Osteoblast (primary cell): ENCODE data around the gene DTL. TPM values are rescaled to one million over a fixed set of nuclear protein-coding genes. Genes with fewer than 3 reads are reported as not detected.

ENCODE experiments used
- DNase-seq: peaks from one replicate; pipeline ENCODE4 v3.0.0; 2011; ENCODE audit warnings: low spot score, mixed read lengths; ENCODE audit not compliant: insufficient read length; ENCODE audit errors: missing footprints
- H2AFZ ChIP-seq: 2 replicates; pipeline ENCODE4 v1.6.0; 2011; ENCODE audit warnings: mild to moderate bottlenecking, low read length
- H3K27ac ChIP-seq: 2 replicates; pipeline ENCODE4 v1.5.1; 2011; ENCODE audit warnings: mild to moderate bottlenecking, low read depth, low read length, moderate library complexity
- H3K27me3 ChIP-seq: 2 replicates; pipeline ENCODE4 v1.6.0; 2012; ENCODE audit warnings: mild to moderate bottlenecking, control low read depth, inconsistent platforms, low read length, moderate library complexity; ENCODE audit not compliant: insufficient read depth
- H3K36me3 ChIP-seq: 2 replicates; pipeline ENCODE4 v1.5.1; 2011; ENCODE audit warnings: mild to moderate bottlenecking, low read length, control low read depth, moderate library complexity; ENCODE audit not compliant: insufficient read depth
- H3K4me1 ChIP-seq: 2 replicates; pipeline ENCODE4 v1.5.1; 2011; ENCODE audit warnings: mild to moderate bottlenecking, low read length, control low read depth, moderate library complexity; ENCODE audit not compliant: insufficient read depth
- H3K4me2 ChIP-seq: 2 replicates; pipeline ENCODE4 v1.6.0; 2011; ENCODE audit warnings: mild to moderate bottlenecking, low read length; ENCODE audit not compliant: insufficient read depth
- H3K4me3 ChIP-seq: fragments of 200-600 bp; sonication (generic); 3 replicates; pipeline ENCODE4 v1.5.1; 2012; ENCODE audit warnings: mild to moderate bottlenecking, low read length, inconsistent platforms; ENCODE audit not compliant: insufficient read depth
- H3K79me2 ChIP-seq: 2 replicates; pipeline ENCODE4 v1.6.0; 2012; ENCODE audit warnings: mild to moderate bottlenecking, low read length, control low read depth, inconsistent platforms; ENCODE audit not compliant: insufficient read depth
- H3K9me3 ChIP-seq: 2 replicates; pipeline ENCODE4 v1.5.1; 2011; ENCODE audit warnings: low read depth, low read length, control low read depth
- H4K20me1 ChIP-seq: 2 replicates; pipeline ENCODE4 v1.6.0; 2012; ENCODE audit warnings: mild to moderate bottlenecking, low read length, control low read depth; ENCODE audit not compliant: insufficient read depth
- CTCF ChIP-seq: IDR thresholded peaks from 2 replicates; pipeline ENCODE4 v1.5.1; 2011; ENCODE audit warnings: mild to moderate bottlenecking, low read depth, low read length, moderate library complexity; ENCODE audit errors: extremely low read depth
- total RNA-seq: library from RNA; depleted of rRNA; stranded (reverse); fragments of >200 nt; gene quantifications from 2 replicates; pipeline ENCODE4 v1.2.3, GENCODE V29; 2012

The DTL gene
- total RNA-seq, 1 donor, result 2.9 TPM

- no peaks in the 10 kb centered on the region for H3K9me3 ChIP-seq
- H4K20me1 ChIP-seq, result no peaks in the 10 kb centered on the region
- TF ChIP-seq CTCF, result no peak
These were observed 72.6 kb downstream of the DTL start for GRCh38 chr1:212108187-212108586.

GRCh38 chr1:212108981-212109380, 73.4 kb downstream of the DTL start:
- TF ChIP-seq CTCF, result no peak
- DNase-seq, result no peak
- H3K27ac ChIP-seq, result no peak overlapping the region
- H3K4me2 ChIP-seq, result no peak overlapping the region
- H3K27me3 ChIP-seq, result no peaks in the 10 kb centered on the region
- no peaks in the 10 kb centered on the region for H3K4me1 ChIP-seq
- H2AFZ ChIP-seq, result no peak overlapping the region
- H4K20me1 ChIP-seq, result no peaks in the 10 kb centered on the region
- no peaks in the 10 kb centered on the region for H3K79me2 ChIP-seq
- no peak overlapping the region for H3K4me3 ChIP-seq
- H3K9me3 ChIP-seq, result no peaks in the 10 kb centered on the region
- no peaks in the 10 kb centered on the region for H3K36me3 ChIP-seq

More at GRCh38 chr1:212108187-212108586, 72.6 kb downstream of the DTL start:
- no peak for DNase-seq
- Histone ChIP-seq H3K4me2 (no peak overlapping the region), H3K4me1 (no peaks in the 10 kb centered on the region), H3K79me2 (no peaks in the 10 kb centered on the region), H3K27me3 (no peaks in the 10 kb centered on the region), H2AFZ (peak overlapping the region; percentile 20), H3K27ac (no peak overlapping the region), H3K36me3 (no peaks in the 10 kb centered on the region), H3K4me3 (no peak overlapping the region)

GRCh38 chr1:212109728-212110127, 74.2 kb downstream of the DTL start:
- no peaks in the 10 kb centered on the region for H3K27me3 ChIP-seq
- H3K36me3 ChIP-seq, result no peaks in the 10 kb centered on the region
- H3K4me3 ChIP-seq, result no peak overlapping the region
- no peak for TF ChIP-seq CTCF
- no peak for DNase-seq
- no peaks in the 10 kb centered on the region for H3K9me3 ChIP-seq
- H4K20me1 ChIP-seq, result no peaks in the 10 kb centered on the region
- H3K4me1 ChIP-seq, result no peaks in the 10 kb centered on the region
- no peaks in the 10 kb centered on the region for H3K79me2 ChIP-seq
- no peak overlapping the region for H3K4me2 ChIP-seq
- no peak overlapping the region for H3K27ac ChIP-seq
- no peak overlapping the region for H2AFZ ChIP-seq

- no peak for DNase-seq
- Histone ChIP-seq H3K27me3 (no peaks in the 10 kb centered on the region), H3K4me3 (no peak overlapping the region), H3K36me3 (no peaks in the 10 kb centered on the region), H3K4me1 (no peaks in the 10 kb centered on the region), H4K20me1 (no peaks in the 10 kb centered on the region), H3K4me2 (no peak overlapping the region), H3K27ac (no peak overlapping the region), H3K9me3 (no peaks in the 10 kb centered on the region), H2AFZ (peak overlapping the region; percentile 56), H3K79me2 (no peaks in the 10 kb centered on the region)
- no peak for TF ChIP-seq CTCF
These were observed 75.1 kb downstream of the DTL start for GRCh38 chr1:212110617-212111016.
